C4-2B (cell line): ENCODE data around the gene ZNF823.

Experiments
- ZFX ChIP-seq: fragments of 450-650 bp; IDR thresholded peaks from 2 replicates; pipeline ENCODE4 v1.6.1; 2017
- TF ChIP-seq, protein P1 (sequence below): fragments of 450-650 bp; conservative IDR thresholded peaks from 2 replicates; pipeline ENCODE4 v1.5.1; 2017; ENCODE audit warnings: mild to moderate bottlenecking

GRCh38 chr19:11708457-11708856 lies 30.3 kb downstream of the ZNF823 start:
- TF ChIP-seq, protein P1, sequence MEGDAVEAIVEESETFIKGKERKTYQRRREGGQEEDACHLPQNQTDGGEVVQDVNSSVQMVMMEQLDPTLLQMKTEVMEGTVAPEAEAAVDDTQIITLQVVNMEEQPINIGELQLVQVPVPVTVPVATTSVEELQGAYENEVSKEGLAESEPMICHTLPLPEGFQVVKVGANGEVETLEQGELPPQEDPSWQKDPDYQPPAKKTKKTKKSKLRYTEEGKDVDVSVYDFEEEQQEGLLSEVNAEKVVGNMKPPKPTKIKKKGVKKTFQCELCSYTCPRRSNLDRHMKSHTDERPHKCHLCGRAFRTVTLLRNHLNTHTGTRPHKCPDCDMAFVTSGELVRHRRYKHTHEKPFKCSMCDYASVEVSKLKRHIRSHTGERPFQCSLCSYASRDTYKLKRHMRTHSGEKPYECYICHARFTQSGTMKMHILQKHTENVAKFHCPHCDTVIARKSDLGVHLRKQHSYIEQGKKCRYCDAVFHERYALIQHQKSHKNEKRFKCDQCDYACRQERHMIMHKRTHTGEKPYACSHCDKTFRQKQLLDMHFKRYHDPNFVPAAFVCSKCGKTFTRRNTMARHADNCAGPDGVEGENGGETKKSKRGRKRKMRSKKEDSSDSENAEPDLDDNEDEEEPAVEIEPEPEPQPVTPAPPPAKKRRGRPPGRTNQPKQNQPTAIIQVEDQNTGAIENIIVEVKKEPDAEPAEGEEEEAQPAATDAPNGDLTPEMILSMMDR: no peak
- TF ChIP-seq ZFX: no peak
